SK-N-SH (cell line): Measurements from ENCODE around the gene BANF1. TPM values are rescaled to one million over a fixed set of nuclear protein-coding genes. Genes with fewer than 3 reads are reported as not detected.

Experiments
- CTCF ChIA-PET: fragments of 300-600, 350-600 bp; formaldehyde crosslinking; extraction: SDS; loops from one replicate; lab custom pipeline; 2021; lab: Yijun Ruan, JAX
- POLR2A ChIA-PET: fragments of 350-600 bp; sonication (Branson Sonifier 250); formaldehyde crosslinking; extraction: SDS; loops from one replicate; lab custom pipeline; 2020; ENCODE audit warnings: antibody characterized with exemption, inconsistent platforms; lab: Yijun Ruan, JAX
- DNase-seq: peaks from one replicate; pipeline ENCODE4 v3.0.0; 2012
- H2AFZ ChIP-seq: fragments of 200-600 bp; sonication (generic); 2 replicates; pipeline ENCODE4 v1.8.1; 2016; ENCODE audit warnings: antibody characterized with exemption, mild to moderate bottlenecking, low read depth
- H3F3A ChIP-seq: fragments of 200-600 bp; sonication (generic); replicated peaks from 2 replicates; pipeline ENCODE3; 2016; ENCODE audit warnings: antibody characterized with exemption, mild to moderate bottlenecking; ENCODE audit not compliant: insufficient read depth
- H3K27ac ChIP-seq, 2 experiments: fragments of 200-500 bp in 1 of 2; fragments of 200-600 bp in 1 of 2; sonication (Bioruptor generic) in 1 of 2; sonication (generic), shearing (Covaris generic) in 1 of 2; 2 replicates each; pipeline versions ENCODE4 v1.5.1 to v1.6.1; 2014 to 2016; ENCODE audit warnings: low read depth in 2 of 2, inconsistent platforms in 1 of 2, low read length in 1 of 2, mild to moderate bottlenecking in 1 of 2, mixed read lengths in 1 of 2
- H3K27me3 ChIP-seq: fragments of 200-600 bp; sonication (generic), shearing (Covaris generic); 2 replicates; pipeline ENCODE4 v1.6.1; 2016; ENCODE audit warnings: mixed run types; ENCODE audit not compliant: insufficient read depth
- H3K36me3 ChIP-seq, 2 experiments: fragments of 200-500 bp in 1 of 2; fragments of 200-600 bp in 1 of 2; sonication (Bioruptor generic) in 1 of 2; sonication (generic) in 1 of 2; replicated peaks in 1 of 2; 2 replicates each; pipeline versions ENCODE3 to v1.5.1; 2014 to 2016; ENCODE audit warnings: low read length in 1 of 2, mild to moderate bottlenecking in 1 of 2; ENCODE audit not compliant: insufficient read depth in 2 of 2, control insufficient read depth in 1 of 2
- H3K4me1 ChIP-seq, 2 experiments: fragments of 200-500 bp in 1 of 2; fragments of 200-600 bp in 1 of 2; sonication (Bioruptor generic) in 1 of 2; sonication (generic), shearing (Covaris generic) in 1 of 2; 2 replicates each; pipeline versions ENCODE4 v1.5.1 to v1.6.1; 2014 to 2016; ENCODE audit warnings: low read depth in 1 of 2, low read length in 1 of 2, mixed run types in 1 of 2; ENCODE audit not compliant: insufficient read depth in 2 of 2, control insufficient read depth in 1 of 2
- H3K4me2 ChIP-seq: fragments of 200-600 bp; sonication (generic), shearing (Covaris generic); 2 replicates; pipeline ENCODE4 v1.6.1; 2017; ENCODE audit warnings: mixed run types
- H3K4me3 ChIP-seq, 2 experiments: fragments of 200-500 bp in 1 of 2; fragments of 200-600 bp in 1 of 2; sonication (Bioruptor generic) in 1 of 2; sonication (generic), shearing (Covaris generic) in 1 of 2; 2 replicates each; pipeline versions ENCODE4 v1.5.1 to v1.8.1; 2014 to 2016; ENCODE audit warnings: low read depth in 2 of 2, inconsistent platforms in 1 of 2, low read length in 1 of 2, mild to moderate bottlenecking in 1 of 2, mixed read lengths in 1 of 2, moderate library complexity in 1 of 2
- H3K79me2 ChIP-seq: fragments of 200-600 bp; sonication (generic); 2 replicates; pipeline ENCODE4 v1.8.1; 2017; ENCODE audit warnings: mild to moderate bottlenecking; ENCODE audit not compliant: insufficient read depth
- H3K9ac ChIP-seq: fragments of 200-600 bp; sonication (generic); 2 replicates; pipeline ENCODE4 v1.6.1; 2017; ENCODE audit warnings: mixed run types
- H3K9me2 ChIP-seq: fragments of 200-600 bp; sonication (generic); 2 replicates; pipeline ENCODE4 v1.6.1; 2017; ENCODE audit warnings: mixed run types
- H3K9me3 ChIP-seq: fragments of 200-600 bp; sonication (generic); 2 replicates; pipeline ENCODE4 v1.6.1; 2017; ENCODE audit warnings: mixed run types, mild to moderate bottlenecking, moderate library complexity
- H4K20me1 ChIP-seq: fragments of 200-600 bp; sonication (generic); 2 replicates; pipeline ENCODE4 v1.6.1; 2017; ENCODE audit warnings: mild to moderate bottlenecking, mixed run types; ENCODE audit not compliant: insufficient read depth
- EP300 ChIP-seq, 2 experiments: IDR thresholded peaks; 2 replicates each; pipeline versions ENCODE4 v1.4.0 to v1.6.1; 2012; ENCODE audit warnings: borderline replicate concordance in 1 of 2, low read depth in 1 of 2, low read length in 1 of 2
- FOXJ3 ChIP-seq: sonication (generic); formaldehyde crosslinking; IDR thresholded peaks from 2 replicates; pipeline ENCODE4 v1.5.1; 2020; ENCODE audit warnings: mild to moderate bottlenecking, missing genetic modification reagents
- FOXM1 ChIP-seq: IDR thresholded peaks from 2 replicates; pipeline ENCODE4 v1.4.0; 2012; ENCODE audit warnings: low read depth, mild to moderate bottlenecking
- GABPA ChIP-seq: IDR thresholded peaks from 2 replicates; pipeline ENCODE4 v1.4.0; 2012; ENCODE audit warnings: low read depth, mild to moderate bottlenecking
- GATA2 ChIP-seq: sonication (generic); formaldehyde crosslinking; IDR thresholded peaks from 2 replicates; pipeline ENCODE4 v1.5.0; 2020; ENCODE audit warnings: mild to moderate bottlenecking, missing genetic modification reagents
- MEF2A ChIP-seq: IDR thresholded peaks from 2 replicates; pipeline ENCODE4 v1.4.0; 2012; ENCODE audit warnings: low read depth, borderline replicate concordance
- MXI1 ChIP-seq: IDR thresholded peaks from 2 replicates; pipeline ENCODE4 v1.6.1; 2012; ENCODE audit warnings: mild to moderate bottlenecking, low read depth, low read length, improper control_type of control experiment
- NFIC ChIP-seq: IDR thresholded peaks from 2 replicates; pipeline ENCODE4 v1.4.0; 2012; ENCODE audit warnings: borderline replicate concordance
- POLR2AphosphoS5 ChIP-seq: IDR thresholded peaks from 2 replicates; pipeline ENCODE4 v1.6.1; 2012; ENCODE audit warnings: low read depth, low read length
- RAD21 ChIP-seq: IDR thresholded peaks from 2 replicates; pipeline ENCODE4 v1.6.1; 2012; ENCODE audit warnings: mild to moderate bottlenecking, low read length
- RXRA ChIP-seq: IDR thresholded peaks from 2 replicates; pipeline ENCODE4 v1.4.0; 2012; ENCODE audit warnings: low read depth, mild to moderate bottlenecking, borderline replicate concordance
- SIN3A ChIP-seq: IDR thresholded peaks from 2 replicates; pipeline ENCODE4 v1.6.1; 2012; ENCODE audit warnings: low read depth, mild to moderate bottlenecking, low read length, moderate library complexity, borderline replicate concordance
- TAF1 ChIP-seq: IDR thresholded peaks from 2 replicates; pipeline ENCODE4 v1.6.1; 2012; ENCODE audit warnings: low read depth, mild to moderate bottlenecking, low read length, moderate library complexity, borderline replicate concordance
- TEAD4 ChIP-seq: IDR thresholded peaks from 2 replicates; pipeline ENCODE4 v1.4.0; 2012; ENCODE audit warnings: mild to moderate bottlenecking, borderline replicate concordance; ENCODE audit not compliant: insufficient read depth
- WGBS: methylation state at CpG from one replicate; pipeline ENCODE4 v1.1.6; 2017; ENCODE audit warnings: low lambda C conversion rate; 5-methylcytosine and 5-hydroxymethylcytosine counted together
- polyA plus RNA-seq, 3 experiments: library from polyadenylated mRNA; depleted of rRNA; stranded (reverse); fragments of >200 nt; gene quantifications; 2 replicates each; pipeline ENCODE4 v1.2.3, GENCODE V29; 2012
- TF ChIP-seq, protein P1 (sequence below): IDR thresholded peaks from 2 replicates; pipeline ENCODE4; 2012
- TF ChIP-seq, protein P2 (sequence below): fragments of 150-350 bp; IDR thresholded peaks from 2 replicates; pipeline ENCODE4 v1.6.1; 2016; ENCODE audit warnings: mild to moderate bottlenecking, low read depth, low read length
- TF ChIP-seq, protein P3 (sequence below): IDR thresholded peaks from 2 replicates; pipeline ENCODE4 v1.6.1; 2012; ENCODE audit warnings: mild to moderate bottlenecking, low read depth, low read length, moderate library complexity
- TF ChIP-seq, protein P4 (sequence below): fragments of 200-600 bp; sonication (generic); IDR thresholded peaks from 2 replicates; pipeline ENCODE4 v1.6.1; 2017; ENCODE audit warnings: antibody characterized with exemption, mild to moderate bottlenecking, moderate library complexity
- TF ChIP-seq, protein P5 (sequence below): IDR thresholded peaks from 2 replicates; pipeline ENCODE4 v1.4.0; 2012; ENCODE audit warnings: low read depth, borderline replicate concordance

BANF1 gene
- polyA plus RNA-seq, 1 of the 3 experiments (the other 2 are of a cell fraction), result 382 TPM

DNA sequence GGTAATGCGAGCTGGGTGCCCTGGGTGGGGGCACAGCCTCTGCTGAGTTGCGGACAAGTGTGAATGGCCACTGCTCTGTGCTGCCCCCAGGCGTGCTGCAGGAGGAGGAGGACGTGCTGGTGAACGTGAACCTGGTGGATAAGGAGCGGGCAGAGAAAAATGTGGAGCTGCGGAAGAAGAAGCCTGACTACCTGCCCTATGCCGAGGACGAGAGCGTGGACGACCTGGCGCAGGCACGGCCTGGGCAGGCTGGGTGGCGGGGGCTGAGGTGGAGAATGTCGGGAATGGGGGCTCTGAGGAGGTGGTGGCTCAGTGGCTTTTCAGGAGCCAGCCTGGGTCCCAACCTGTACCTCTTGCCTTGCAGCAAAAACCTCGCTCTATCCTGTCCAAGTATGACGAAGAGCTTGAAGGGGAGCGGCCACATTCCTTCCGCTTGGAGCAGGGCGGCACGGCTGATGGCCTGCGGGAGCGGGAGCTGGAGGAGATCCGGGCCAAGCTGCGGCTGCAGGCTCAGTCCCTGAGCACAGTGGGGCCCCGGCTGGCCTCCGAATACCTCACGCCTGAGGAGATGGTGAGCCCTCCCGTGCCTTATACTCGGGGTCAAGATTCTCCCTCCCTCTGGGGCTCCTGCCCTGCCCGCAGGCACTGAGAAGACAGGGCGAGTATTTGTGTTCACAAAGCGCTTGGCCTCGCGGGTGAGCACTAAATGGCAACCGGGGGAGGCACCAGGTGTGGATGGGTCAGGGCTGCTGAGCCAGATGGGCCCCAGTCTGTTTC, 36.1 kb upstream of the BANF1 start:
- POLR2A ChIA-PET, result no interaction called here
- peaks cover 9% of the 10 kb centered on the region; the same call in 1 of the 2 replicates for H4K20me1 ChIP-seq
- peaks cover 54% of the 10 kb centered on the region for H3K79me2 ChIP-seq
- peaks cover 1% of the 10 kb centered on the region for H3F3A ChIP-seq
- H3K9ac ChIP-seq, result no peak overlapping the region
- no peak overlapping the region for H3K4me2 ChIP-seq
- no peak for TF ChIP-seq RAD21
- TF ChIP-seq, protein P1, sequence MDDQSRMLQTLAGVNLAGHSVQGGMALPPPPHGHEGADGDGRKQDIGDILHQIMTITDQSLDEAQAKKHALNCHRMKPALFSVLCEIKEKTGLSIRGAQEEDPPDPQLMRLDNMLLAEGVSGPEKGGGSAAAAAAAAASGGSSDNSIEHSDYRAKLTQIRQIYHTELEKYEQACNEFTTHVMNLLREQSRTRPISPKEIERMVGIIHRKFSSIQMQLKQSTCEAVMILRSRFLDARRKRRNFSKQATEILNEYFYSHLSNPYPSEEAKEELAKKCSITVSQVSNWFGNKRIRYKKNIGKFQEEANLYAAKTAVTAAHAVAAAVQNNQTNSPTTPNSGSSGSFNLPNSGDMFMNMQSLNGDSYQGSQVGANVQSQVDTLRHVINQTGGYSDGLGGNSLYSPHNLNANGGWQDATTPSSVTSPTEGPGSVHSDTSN, result no peak
- TF ChIP-seq FOXM1, result no peak
- TF ChIP-seq POLR2AphosphoS5, result no peak
- TF ChIP-seq EP300 (IDR thresholded peaks at IDR 0.05; ENCODE audit: borderline replicate concordance in 1 of 2, low read depth in 1 of 2, low read length in 1 of 2), result no peak
- no peak for TF ChIP-seq FOXJ3 (CRISPR knock-in tag)
- TF ChIP-seq GABPA, result no peak
- no peak for TF ChIP-seq NFIC
- TF ChIP-seq SIN3A, result no peak
- no peak for TF ChIP-seq TAF1
- TF ChIP-seq, protein P2, sequence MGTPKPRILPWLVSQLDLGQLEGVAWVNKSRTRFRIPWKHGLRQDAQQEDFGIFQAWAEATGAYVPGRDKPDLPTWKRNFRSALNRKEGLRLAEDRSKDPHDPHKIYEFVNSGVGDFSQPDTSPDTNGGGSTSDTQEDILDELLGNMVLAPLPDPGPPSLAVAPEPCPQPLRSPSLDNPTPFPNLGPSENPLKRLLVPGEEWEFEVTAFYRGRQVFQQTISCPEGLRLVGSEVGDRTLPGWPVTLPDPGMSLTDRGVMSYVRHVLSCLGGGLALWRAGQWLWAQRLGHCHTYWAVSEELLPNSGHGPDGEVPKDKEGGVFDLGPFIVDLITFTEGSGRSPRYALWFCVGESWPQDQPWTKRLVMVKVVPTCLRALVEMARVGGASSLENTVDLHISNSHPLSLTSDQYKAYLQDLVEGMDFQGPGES, result no peak
- TF ChIP-seq TEAD4, result no peak
- TF ChIP-seq, protein P3, sequence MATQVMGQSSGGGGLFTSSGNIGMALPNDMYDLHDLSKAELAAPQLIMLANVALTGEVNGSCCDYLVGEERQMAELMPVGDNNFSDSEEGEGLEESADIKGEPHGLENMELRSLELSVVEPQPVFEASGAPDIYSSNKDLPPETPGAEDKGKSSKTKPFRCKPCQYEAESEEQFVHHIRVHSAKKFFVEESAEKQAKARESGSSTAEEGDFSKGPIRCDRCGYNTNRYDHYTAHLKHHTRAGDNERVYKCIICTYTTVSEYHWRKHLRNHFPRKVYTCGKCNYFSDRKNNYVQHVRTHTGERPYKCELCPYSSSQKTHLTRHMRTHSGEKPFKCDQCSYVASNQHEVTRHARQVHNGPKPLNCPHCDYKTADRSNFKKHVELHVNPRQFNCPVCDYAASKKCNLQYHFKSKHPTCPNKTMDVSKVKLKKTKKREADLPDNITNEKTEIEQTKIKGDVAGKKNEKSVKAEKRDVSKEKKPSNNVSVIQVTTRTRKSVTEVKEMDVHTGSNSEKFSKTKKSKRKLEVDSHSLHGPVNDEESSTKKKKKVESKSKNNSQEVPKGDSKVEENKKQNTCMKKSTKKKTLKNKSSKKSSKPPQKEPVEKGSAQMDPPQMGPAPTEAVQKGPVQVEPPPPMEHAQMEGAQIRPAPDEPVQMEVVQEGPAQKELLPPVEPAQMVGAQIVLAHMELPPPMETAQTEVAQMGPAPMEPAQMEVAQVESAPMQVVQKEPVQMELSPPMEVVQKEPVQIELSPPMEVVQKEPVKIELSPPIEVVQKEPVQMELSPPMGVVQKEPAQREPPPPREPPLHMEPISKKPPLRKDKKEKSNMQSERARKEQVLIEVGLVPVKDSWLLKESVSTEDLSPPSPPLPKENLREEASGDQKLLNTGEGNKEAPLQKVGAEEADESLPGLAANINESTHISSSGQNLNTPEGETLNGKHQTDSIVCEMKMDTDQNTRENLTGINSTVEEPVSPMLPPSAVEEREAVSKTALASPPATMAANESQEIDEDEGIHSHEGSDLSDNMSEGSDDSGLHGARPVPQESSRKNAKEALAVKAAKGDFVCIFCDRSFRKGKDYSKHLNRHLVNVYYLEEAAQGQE, result no peak
- TF ChIP-seq, protein P4, sequence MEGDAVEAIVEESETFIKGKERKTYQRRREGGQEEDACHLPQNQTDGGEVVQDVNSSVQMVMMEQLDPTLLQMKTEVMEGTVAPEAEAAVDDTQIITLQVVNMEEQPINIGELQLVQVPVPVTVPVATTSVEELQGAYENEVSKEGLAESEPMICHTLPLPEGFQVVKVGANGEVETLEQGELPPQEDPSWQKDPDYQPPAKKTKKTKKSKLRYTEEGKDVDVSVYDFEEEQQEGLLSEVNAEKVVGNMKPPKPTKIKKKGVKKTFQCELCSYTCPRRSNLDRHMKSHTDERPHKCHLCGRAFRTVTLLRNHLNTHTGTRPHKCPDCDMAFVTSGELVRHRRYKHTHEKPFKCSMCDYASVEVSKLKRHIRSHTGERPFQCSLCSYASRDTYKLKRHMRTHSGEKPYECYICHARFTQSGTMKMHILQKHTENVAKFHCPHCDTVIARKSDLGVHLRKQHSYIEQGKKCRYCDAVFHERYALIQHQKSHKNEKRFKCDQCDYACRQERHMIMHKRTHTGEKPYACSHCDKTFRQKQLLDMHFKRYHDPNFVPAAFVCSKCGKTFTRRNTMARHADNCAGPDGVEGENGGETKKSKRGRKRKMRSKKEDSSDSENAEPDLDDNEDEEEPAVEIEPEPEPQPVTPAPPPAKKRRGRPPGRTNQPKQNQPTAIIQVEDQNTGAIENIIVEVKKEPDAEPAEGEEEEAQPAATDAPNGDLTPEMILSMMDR, result no peak
- TF ChIP-seq, protein P5, sequence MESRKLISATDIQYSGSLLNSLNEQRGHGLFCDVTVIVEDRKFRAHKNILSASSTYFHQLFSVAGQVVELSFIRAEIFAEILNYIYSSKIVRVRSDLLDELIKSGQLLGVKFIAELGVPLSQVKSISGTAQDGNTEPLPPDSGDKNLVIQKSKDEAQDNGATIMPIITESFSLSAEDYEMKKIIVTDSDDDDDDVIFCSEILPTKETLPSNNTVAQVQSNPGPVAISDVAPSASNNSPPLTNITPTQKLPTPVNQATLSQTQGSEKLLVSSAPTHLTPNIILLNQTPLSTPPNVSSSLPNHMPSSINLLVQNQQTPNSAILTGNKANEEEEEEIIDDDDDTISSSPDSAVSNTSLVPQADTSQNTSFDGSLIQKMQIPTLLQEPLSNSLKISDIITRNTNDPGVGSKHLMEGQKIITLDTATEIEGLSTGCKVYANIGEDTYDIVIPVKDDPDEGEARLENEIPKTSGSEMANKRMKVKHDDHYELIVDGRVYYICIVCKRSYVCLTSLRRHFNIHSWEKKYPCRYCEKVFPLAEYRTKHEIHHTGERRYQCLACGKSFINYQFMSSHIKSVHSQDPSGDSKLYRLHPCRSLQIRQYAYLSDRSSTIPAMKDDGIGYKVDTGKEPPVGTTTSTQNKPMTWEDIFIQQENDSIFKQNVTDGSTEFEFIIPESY, result no peak
- no peak for TF ChIP-seq GATA2 (CRISPR knock-in tag)
- TF ChIP-seq MXI1, result no peak
- TF ChIP-seq MEF2A, result no peak
- TF ChIP-seq RXRA, result no peak
- TF ChIP-seq, all 33 proteins: peak for 0
- H3K27me3 ChIP-seq, result no peaks in the 10 kb centered on the region
- H3K36me3 ChIP-seq, result peaks cover 42 to 54% of the 10 kb centered on the region in 2 experiments
- no peaks in the 10 kb centered on the region for H3K9me2 ChIP-seq
- DNase-seq, result no peak
- peaks cover 8 to 11% of the 10 kb centered on the region in 2 experiments; a peak in 3 of 4 replicates for H3K4me1 ChIP-seq
- no peak overlapping the region for H3K27ac ChIP-seq
- WGBS, result 96% methylated on average over 28 of the region's 36 CpGs
- no peaks in the 10 kb centered on the region for H3K9me3 ChIP-seq
- CTCF ChIA-PET, result interaction anchor here (1.0 to 2.0 kb wide), 4 partner anchors 22 to 82 kb away, joined by 3 to 5 read pairs (median 4); partner anchors contain the start of gene FIBP
- H3K4me3 ChIP-seq, result no peak overlapping the region
- H2AFZ ChIP-seq, result no peak overlapping the region
